HL-60/S4 (cell line): ENCODE results near the gene KCNG2.

Experiments
- in situ Hi-C: fragments of 300-500 bp; cut with MboI; formaldehyde crosslinking; loops from 2 replicates; pipeline ENCODE4 v1.14.3; 2022; ENCODE audit warnings: low sequenced_read_pairs

Gene KCNG2

DNA sequence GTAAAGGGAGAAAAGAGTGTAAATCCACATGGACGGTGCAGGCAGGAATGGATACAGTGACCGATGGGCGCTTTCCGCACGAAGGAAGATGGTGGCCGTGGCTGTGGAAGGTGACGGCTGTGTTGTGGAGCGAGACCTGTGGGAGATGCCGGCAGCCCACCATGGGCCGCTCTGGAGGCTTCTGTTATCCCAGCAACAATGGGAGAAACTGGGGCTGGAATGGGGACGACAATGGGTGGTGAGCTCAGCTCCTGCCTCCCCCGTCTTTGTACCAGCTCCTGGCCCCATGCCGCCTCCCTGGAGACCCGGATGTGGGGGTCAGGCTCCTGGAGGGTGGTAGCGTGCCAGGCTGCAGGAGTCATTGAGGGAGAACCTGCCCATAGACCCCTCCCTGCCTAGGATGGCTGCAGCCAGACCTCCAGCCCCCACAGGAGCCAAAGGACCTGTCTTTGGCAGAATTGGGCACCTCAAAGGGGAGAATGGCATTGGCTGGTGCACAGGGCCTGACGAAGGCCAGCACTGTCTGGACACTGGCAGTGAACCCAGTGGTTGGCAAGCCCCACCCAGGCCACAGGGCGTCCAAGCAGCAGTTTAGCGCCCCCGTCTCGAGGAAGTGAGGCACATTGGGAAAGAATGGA is 81.1 kb downstream of the KCNG2 start:
- in situ Hi-C loops: no loop called here

DNA sequence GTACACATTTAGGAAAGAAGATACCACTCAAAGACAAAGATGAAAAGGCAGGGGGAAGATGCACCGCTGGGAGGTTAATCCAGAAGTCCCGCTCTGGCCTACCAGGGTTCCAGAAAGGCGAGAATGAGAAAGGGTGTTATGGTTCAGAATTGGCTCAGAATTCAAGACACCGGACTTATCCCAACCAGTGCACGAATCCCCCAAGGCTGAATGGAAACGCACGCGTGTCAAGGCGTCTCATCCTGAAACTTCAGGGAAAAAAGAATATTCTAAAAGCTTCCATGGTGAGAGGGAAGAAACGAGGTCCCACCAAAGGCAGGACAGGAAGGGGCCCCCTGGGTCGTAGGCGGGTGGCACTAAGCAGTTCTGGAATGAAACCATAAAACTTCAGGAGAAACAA is 81.8 kb downstream of the KCNG2 start:
- in situ Hi-C loops: no loop called here

DNA sequence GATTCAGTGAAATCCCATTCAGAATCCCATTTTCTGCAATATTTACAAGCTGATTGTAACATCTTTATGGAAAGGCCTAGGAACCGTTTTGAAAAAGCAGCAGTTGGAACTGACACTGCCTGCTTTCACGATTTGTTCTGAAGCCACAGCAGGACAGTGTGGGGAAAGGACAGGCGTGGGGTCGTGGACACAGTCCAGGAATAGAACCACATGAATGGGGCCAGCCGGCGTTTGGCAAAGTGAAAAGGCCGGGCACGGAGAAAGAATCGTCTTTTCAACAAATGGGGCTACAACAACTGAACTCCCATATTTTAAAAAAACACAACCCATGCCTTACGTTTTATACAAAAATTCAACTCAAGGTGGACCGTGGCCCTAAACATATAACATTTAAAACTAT is 84.0 kb downstream of the KCNG2 start:
- in situ Hi-C loops: no loop called here

DNA sequence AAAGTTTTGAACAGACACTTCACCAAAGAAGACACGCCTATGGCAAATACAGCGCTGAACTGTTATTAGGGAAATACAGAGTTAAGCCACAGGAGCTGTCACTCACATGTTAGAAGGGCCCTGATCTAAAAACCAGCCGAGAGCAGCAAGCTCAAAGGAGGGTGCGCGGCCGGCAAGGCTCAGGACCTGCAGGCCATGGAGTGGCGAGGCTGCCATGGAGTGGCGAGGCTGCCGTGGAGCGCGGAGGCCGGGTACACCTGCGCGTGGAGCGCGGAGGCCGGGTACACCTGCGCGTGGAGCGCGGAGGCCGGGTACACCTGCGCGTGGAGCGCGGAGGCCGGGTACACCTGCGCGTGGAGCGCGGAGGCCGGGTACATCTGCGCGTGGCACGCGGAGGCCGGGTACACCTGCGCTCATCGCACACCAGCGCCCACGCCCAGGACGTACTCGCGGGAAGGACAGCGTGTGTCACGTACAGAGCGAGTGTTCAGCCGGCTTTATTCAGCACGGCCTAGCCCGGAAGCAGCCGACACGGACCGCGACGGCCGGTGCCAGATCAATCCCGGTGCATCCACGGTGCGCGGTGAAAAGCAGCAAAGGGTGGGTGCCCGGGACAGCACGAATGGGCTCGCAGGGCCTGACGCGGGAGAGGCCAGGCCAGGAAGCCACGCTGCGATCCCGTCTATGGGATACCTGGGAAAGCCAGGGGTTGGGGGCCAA is 84.9 kb downstream of the KCNG2 start:
- in situ Hi-C loops: no loop called here

DNA sequence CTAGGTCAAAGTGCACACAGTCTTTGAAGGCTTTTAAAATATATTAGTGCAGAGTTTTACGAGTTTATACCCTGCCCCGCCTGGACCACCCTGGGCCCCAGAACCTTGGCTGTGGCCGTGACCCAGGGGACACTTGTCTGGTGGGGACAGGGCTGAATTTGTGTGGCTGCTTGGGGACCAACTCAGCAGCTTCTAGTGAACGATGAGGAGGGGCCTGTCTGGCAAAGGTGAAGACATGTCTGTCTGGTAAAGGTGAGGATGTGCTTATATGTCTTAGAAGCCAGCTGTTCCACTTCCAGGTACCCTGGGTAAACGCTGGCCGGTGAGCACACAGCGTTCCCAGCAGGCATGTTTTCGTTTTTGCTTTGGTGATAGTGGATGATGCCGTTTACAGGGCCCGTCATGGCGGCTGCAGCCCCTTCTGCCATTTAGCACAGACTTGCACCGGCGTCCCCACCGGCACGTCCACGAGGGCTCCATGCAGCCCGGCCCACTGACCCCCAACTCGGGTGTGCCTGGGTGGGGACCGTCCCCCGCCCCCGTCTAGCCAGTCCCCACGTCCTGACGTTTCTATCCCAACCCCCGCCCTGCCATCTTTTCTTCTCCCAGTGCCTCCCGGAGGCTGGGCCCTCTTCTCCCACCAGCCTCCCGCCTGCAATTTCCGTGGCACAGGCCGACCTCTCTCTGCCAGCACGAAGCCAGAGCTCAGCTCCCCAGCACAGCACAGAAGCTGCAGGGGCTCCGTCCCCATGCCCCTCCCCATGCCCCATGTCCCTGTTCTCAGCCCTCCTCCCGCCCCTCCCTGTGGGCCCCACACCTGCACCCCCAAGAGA is 85.9 kb downstream of the KCNG2 start:
- in situ Hi-C loops: no loop called here

DNA sequence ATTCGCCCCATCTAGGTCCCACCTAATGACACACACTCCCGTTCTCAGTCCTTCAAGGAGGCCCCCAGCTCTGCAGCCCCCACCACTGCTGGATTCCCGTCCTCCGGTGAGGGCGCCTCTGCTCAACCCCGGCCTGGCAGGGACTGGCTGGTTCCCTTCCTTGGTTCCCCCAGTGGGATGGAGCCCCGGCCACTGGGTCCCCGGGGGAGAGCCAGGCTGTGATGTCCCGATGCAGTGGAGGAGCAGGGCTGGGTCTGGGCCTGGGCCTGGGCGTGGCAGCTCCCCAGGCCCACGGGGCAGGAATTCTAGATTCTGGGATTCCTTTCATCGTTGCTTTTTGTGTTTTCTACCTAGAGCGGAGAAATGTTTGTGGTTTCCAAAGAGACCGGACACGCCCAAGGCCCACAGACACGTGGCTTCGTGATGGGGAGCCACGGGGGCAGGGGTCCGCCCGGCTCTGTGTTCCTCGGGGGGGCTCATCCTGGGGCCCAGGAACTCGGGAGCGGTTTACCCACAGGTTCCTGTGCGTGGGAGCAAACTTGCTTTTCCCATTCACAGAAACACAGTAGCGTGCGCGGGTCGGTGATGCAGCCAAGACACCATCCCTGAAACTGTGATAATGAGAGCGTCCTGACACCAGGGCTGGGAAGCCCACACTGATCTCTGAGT is 86.7 kb downstream of the KCNG2 start:
- in situ Hi-C loops: no loop called here

DNA sequence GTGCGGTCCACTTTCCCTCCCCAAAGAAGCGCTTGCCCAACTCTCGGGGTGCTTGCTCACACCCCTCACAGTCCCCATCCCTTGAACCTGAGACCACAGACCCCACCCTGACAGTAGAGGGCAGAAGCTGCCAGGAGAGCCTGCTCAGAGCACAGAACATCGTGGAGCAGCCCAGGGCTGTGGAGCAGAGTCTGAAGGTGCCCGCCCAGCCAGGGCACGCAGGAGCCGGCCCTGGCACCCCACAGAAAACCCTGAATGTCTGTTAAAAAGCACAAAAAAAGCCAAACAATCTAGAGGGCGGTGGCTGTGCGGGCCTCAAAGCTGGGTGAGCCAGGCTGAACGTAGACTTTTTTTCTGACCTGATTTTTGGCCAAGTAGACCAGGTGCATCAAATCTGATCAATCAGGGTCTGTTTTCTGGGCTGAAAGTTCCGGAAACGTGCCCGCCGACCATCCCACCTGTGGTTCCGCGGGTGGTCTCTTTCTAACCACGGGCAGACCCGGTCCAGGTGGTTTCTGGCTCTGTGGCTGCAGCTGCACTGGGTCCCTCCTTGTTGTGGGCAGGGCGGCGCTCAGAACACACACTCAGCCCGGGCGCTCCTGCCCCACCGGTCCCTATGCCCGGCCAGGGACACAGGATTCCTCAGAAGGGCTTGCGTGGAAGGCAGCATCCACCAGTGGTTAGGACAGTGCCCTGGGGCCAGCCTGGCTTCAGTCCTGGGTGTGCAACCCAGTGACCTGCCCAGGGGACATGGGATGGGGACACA is 87.4 kb downstream of the KCNG2 start:
- in situ Hi-C loops: no loop called here

DNA sequence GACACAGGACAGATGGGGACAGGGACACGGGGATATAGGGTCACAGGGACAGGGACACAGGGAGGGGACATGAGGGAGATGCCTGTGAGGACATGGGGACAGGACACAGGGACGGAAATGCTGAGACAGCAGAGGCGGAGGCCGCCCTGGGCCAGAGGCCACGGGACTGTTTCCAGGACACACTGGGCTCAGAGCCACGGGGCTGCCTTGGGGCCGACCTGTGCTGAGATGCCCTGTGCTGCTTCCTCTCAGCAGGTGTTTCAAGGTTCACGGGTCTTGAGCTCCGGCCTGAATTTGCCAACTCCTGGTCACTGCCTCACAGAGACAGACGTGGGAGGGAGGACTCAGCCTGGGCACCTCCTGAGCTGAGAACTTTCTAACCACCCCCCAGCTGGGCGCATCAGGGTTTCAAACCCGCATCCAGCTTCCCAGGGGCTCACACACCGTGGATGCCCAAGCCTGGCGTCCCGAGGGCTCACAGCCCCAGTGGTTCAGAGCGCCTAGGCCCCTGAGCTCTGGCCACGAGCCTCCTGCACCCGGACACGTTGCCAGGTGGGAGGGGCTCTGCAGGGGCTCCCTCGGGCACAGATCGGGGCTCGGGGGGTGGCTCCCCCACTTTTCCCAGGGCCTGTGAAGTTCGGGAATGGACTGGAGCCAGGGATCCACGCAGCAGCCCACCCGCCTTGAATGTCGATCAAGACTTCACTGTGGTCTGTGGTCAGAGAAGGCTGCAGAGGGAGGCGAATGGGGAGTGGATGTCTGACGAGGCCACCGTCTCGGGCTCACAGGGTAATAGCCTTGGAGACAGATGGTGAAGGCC is 89.7 kb downstream of the KCNG2 start:
- in situ Hi-C loops: no loop called here

DNA sequence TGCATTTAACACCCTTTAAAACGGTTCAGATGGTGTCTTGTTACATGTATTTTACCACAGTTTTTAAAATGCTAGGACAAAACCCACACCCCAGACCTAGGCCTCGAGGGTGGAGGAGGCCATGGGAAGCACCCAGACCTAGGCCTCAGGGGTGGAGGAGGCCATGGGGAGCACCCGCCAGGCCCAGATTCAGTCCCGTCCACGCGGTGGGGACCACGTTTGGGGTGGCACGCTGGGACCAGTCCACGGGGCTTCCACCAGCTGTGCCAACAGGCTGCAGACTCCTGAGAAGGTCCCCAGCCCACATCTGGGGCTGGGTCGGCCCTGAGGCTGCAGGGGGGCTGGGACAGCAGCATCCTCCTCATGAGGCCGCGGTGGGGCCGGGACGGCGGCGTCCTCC is 90.3 kb downstream of the KCNG2 start:
- in situ Hi-C loops: no loop called here

DNA sequence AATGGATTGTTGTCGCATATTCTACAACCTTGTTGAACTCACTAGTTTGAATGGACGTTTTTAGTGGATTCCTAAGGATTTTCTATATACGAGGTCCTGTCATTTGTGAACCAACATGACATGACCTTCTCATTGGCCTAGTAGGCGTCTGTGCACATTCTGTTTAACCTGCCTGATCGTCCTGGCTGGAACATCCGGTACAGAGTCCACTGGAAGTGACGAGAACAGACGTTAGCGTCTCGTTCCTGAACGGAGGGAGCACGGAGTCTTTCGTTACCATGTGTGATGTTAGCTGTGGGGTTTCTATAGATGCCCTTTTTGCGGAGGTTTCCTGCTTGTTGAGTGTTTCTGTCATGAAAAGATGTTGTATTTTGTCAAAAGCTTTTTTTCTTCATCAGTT is 91.8 kb downstream of the KCNG2 start:
- in situ Hi-C loops: no loop called here

DNA sequence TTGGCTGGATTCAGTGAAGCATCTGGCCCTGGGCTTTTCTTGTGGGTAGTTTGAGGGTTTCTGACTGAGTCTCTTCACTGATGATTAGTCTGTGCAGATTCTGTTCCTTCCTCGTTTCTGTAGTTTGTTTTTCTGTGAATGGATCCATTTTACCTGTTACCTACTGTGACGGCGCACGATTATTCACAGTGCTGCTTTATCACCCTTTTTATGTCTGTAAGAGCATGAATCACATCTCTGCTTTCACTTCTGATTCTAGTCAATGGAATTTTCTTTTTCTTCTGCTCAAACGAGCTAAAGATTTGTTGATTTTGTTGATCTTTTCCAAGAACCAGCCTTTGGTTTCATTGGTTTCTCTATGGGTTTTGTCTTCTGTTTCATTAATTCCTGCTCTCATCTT is 92.9 kb downstream of the KCNG2 start:
- in situ Hi-C loops: no loop called here

DNA sequence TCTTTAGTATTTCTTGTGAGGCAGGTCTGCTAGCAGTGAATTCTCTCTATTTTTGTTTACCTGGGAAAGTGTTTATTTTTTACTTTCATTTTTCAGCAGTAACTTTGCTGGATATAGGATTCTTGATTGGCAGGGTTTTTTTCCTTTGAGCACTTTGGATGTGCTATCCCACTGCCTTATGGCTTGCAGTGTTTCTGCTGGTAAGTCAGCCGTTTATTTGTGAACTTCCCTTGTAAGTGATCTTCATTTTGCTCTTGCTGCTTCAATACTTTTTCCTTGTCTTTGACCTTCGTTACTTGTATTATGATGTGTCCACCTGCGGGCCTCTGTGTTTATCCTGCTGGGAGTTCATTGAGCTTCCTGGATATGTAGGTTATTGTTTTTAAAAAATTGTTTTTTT is 99.0 kb downstream of the KCNG2 start:
- in situ Hi-C loops: no loop called here

DNA sequence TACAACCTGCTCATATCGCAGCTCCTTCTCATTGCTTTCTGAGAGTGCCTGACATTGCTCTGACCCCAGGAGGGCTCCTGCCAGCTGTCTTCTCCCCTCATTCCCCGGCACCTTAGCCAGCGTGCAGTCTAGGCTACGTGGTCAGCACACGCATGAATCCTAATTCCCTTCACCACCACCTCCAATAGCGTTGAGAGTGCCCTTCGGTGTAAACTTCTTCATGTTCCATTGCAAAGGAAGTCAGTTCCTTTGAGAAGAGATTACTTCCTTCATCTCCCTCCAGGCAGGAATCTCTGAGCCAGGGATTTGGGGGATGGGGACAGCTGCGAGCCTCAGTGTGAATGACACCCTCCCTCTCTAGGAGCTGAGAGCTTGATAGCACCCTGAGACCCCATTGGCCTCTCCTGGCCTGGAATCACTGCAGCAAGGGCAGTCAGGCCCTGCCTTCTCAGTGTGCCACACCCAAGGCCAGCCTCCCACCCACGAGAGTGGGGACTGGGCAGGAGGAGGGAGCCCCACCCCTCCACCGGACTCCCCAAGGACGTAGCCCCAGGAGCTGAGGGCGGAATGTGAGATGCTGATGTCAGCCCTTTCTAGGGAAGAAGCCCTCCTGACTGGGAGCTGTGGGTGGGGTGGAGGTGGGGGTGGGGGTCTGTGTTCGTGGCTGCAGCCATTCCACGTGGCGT is 100.3 kb downstream of the KCNG2 start:
- in situ Hi-C loops: no loop called here

DNA sequence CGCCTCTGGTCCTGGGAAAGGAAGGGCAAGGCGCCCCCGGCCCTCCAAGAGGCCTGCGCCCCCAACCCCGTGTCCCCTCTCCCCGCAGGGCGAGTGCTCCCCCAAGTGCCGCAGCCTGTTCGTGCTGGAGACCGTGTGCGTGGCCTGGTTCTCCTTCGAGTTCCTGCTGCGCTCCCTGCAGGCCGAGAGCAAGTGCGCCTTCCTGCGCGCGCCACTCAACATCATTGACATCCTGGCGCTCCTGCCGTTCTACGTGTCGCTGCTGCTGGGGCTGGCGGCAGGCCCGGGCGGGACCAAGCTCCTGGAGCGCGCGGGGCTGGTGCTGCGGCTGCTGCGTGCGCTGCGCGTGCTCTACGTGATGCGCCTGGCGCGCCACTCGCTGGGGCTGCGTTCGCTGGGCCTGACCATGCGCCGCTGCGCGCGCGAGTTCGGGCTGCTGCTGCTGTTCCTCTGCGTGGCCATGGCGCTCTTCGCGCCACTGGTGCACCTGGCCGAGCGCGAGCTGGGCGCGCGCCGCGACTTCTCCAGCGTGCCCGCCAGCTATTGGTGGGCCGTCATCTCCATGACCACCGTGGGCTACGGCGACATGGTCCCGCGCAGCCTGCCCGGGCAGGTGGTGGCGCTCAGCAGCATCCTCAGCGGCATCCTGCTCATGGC is 101.3 kb downstream of the KCNG2 start:
- in situ Hi-C loops: no loop called here

DNA sequence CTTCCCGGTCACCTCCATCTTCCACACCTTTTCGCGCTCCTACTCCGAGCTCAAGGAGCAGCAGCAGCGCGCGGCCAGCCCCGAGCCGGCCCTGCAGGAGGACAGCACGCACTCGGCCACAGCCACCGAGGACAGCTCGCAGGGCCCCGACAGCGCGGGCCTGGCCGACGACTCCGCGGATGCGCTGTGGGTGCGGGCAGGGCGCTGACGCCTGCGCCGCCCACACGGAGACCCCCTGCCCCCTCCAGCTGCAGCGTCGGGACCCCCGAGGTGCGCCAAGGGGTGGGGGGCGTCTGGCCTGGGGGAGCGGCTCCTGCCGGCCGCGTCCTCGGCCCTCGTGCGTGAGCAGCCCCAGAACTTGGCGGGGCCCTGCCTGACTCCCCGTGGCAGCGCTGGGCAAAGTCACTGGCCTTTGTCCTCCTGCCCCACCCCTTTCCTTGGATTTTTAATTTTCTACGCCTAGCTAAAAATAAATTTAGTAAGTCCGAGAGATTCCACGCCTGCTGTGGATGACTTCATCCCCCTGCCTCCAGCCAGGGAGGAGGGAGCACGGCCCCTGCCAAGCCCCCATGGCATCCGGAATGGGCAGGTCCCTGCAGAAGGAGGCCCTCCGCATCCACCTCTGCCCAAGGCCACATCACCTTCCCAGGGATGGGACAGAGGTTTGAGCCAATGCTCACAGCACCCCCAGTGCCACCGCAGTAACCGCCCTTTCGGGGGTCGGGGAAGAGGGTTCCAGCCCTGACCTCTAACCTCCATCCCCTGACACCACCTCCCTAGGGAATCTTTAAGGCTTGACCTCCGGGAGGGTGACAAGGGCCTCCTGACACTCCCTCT is 102.1 kb downstream of the KCNG2 start:
- in situ Hi-C loops: no loop called here

DNA sequence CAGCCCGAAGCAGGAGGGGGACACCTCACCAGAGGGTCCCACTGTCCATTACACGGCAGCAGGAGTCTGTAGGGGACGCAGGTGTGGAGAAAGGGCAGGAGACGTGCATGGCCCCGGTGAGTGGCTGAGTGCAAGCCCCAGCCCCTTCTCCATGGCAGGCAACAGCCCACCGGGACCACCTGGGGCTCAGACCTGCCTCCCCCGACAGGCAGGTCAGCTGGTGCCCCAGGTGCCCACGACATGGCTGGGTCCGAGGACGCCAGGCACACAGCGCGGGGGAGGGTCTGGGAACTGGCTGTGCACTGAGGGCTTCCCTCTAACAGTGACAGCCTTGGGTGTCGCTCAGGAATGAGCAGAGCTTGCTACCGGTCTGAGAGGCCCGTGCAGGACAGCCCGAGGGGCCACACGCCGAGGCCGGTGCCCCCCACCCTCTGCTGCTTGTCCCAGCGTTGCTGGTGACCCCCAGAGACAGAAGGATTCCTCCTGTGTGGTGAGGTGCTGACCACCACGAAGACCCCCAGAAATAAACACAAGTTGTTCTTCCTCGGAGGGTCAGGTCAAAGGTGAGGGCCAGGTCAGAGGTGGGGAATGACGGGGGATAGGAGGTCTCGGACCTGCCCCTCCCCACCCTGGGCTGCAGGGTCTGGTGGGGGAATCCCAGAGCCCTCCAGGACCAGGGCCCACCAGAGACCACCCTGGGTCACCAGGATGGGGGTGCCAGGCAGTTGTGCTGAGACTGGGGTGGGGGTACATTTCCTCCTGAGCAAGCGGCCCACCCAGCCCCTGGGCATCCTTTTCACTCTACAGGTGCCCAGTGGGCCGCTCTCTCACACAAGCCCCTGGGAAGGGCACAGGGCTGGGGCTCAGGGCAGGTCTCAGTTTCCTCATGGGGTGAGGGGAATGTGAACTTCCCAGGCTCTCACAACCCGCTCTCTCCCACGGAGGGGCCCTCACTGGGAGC is 103.2 kb downstream of the KCNG2 start:
- in situ Hi-C loops: no loop called here

DNA sequence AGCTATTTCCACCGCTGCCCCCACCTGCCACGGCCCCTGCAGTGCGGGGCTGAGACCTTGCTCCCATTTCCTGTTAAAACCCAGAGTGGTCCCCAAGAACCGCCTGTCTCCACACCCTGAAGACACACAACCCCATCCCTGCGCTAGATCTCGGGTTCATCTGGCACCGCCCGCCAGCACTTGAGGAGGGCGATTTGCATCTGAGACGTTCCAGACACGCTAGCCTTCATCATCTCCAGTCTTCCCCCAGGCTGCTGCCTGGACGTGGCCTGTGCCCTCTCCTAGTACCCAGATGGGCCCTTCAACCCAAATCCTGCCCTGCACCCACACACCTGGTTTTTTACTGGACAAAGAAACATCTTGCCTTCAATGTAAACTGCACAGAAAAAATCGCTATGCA is 103.9 kb downstream of the KCNG2 start:
- in situ Hi-C loops: no loop called here
